M059J (cell line): Measurements from ENCODE around the gene GFRAL. TPM values are rescaled to one million over a fixed set of nuclear protein-coding genes. Genes with fewer than 3 reads are reported as not detected.

ENCODE experiments used
- DNase-seq: peaks from one replicate; pipeline ENCODE4 v3.0.0-alpha.2; 2012; ENCODE audit warnings: low read depth
- total RNA-seq: library from RNA; depleted of rRNA; stranded (reverse); fragments of >200 nt; shearing (Covaris generic); gene quantifications from 2 replicates; pipeline ENCODE4 v1.2.3, GENCODE V29; 2014; rRNA removed

The GFRAL gene
- total RNA-seq, 1 experiment from 2014 or later, result not detected

DNA sequence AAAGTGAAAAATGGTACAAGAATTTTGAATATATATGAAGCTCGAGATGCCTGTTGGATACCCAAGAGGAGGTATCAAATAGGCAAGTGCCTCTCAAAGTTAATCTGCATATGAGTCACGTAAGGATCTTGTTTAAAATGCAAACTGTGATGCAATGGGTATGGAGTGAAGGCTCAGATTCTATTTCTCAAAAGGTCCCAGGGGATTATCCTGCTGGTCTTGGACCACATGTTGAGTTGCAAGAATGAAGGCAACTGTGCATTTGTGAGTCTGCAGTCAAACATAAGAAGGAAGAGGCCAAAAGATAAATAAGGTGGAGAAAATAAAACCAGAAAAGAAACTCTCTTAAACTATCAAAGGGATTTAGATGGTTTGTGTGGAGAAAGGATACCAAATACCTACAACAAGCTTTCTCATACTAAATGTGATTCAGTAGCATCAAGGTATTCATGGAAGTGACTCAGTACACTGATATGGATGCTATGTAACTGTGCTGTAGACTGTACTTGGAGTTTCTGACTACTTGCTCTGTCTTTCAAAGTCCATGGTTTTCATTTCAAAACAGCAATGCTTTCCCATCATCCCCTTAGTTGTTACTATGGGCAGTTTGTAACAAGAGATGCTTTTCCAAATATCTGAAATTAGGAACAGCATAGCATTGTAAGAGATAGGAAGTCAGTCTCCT lies 106.3 kb downstream of the GFRAL start:
- DNase-seq, result peak; percentile 44

DNA sequence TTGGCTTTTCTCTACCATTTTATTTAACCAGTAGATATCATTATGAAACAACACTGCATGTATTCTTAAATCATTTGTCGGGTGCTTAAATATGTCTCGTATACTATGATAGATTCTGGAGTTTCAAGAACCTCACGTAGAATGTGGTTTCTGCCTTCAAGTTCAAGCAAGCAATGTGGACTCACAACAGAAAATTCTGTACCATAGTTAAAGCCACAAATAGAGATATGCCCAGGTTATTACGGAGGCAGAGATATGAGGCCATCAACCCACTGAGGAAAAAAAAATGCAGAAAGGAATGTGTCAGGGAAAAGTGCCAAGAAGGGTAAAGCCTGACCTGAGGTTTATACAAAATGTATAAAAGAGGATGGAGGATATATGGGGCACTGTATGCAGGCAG lies 109.9 kb downstream of the GFRAL start:
- DNase-seq, result no peak

DNA sequence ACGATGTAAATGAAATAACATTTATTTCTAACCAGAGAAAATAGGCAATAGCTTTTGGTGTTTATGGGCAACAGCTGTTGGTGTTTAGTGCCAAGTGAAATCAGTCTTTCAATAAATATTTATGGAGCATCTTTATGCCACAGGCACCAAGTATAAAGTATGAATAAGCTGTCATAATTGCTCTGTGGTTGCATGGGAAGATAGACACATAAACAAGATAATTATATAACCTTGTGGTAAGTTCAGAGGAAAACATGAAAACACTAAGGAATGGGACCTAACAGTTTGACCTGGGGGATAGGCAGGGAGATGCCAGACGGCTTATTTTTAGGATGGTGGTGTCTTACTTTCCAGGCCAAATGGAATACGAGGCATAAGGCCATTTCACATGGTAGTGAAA lies 110.9 kb downstream of the GFRAL start:
- DNase-seq, result peak; percentile 26

DNA sequence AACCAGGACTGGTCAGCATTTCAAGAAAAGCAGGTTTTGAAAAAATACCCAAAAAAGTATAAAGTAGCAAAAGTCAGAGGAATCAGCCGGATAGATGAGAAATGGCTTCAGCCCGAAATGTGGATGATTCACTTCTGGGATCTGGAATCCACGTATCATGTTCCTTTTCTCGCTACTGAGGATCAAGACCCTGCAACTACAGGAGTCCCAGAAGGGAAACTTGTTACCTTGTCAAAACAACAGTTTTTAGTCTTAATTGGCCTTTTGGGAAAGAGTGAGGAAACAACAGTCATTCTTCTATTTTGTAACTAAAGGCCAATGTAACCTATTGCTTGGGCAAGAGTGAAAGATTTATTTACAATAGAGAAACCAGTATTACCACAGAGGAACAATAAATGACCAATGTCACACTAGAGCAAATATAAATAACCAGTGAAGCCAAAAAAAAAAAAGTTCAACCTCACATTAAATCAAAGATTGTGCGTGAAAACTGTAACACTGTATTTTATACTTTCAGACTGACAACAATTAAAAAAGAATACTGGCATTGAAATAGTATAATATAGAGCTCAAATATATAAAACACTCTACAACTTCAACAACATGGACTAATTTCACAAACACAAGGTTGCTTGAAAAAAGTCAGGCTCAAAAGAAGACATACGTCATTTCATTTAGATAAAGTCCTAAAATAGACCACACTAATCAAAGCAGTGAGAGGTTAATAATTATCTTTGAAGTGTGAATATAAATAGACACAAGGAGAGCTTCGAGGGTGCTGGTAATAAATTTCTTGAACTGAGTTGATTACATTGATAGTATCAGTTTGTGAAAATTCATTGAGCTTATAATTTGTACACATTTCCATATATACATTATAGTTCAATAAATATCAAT lies 116.2 kb downstream of the GFRAL start:
- peak; percentile 7 for DNase-seq

GRCh38 chr6:55445648-55446204 lies 118.5 kb downstream of the GFRAL start:
- peak; percentile 51 for DNase-seq

GRCh38 chr6:55447891-55448290 lies 120.6 kb downstream of the GFRAL start:
- DNase-seq, result no peak

- no peak for DNase-seq
Measured at GRCh38 chr6:55448451-55448850, 121.2 kb downstream of the GFRAL start.

DNA sequence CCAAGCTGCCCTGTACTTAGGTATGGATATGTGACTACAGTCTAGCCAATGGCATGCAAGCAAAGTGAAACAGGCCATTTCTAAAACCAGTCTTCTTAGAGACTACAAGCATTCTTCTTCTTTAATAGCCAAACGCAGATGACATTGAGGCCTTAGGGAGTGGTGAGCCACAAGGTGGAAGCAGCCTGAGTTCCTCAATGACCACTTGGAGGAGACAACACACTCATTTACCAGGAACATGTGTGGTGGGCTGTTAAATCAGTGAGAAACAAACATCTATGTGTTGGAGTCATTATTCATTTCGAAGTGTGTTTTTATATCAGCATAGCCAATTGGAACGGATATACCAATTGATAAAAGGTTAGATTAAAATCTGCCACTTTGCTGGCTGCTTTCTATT lies 122.0 kb downstream of the GFRAL start:
- peak; percentile 43 for DNase-seq

DNA sequence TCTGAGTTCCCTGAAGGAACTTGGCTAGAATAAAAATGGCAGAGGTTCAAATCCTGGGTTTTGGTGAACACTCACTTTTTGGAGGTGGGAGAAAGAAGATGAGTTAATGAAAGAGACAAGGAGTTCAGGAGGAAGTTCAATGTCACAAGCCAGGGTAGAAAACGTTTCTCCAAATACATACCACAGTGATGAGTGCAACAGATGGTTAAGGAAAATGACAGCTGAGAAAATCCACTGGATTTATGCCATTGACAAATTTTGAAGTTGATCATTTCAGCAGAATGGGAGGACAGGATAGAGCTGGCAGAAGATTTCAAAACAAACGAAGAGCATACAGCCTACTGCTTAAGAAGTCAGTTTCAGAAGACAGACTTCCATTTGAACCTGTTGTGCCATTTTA lies 122.7 kb downstream of the GFRAL start:
- peak; percentile 43 for DNase-seq

Other genes with a start within 250 kb of the GFRAL start
- 0.15 TPM in 1 of 2 replicates, not detected in the other for gene HCRTR2, start 153.0 kb upstream of the GFRAL start, total RNA-seq